Cardiac muscle cell (in vitro differentiated cells and primary cell): Measurements from ENCODE around the gene LILRA5. TPM values are rescaled to one million over a fixed set of nuclear protein-coding genes. Genes with fewer than 3 reads are reported as not detected.

ENCODE experiments used
- DNase-seq, 2 donors: peaks; one replicate each; pipeline versions ENCODE4 v3.0.0 to v3.0.0-alpha.2; 2010 to 2017; ENCODE audit warnings: low read depth in 1 of 2, low spot score in 1 of 2
- H3K27ac ChIP-seq: fragments of 200-600 bp; sonication (generic); 2 replicates; pipeline ENCODE4 v1.5.1; 2016
- H3K27me3 ChIP-seq: fragments of 200-600 bp; sonication (generic); 2 replicates; pipeline ENCODE4 v1.6.0; 2016; ENCODE audit warnings: control low read depth
- H3K36me3 ChIP-seq: fragments of 200-600 bp; sonication (generic); 2 replicates; pipeline ENCODE4 v1.5.1; 2016; ENCODE audit warnings: control low read depth
- H3K4me1 ChIP-seq: fragments of 200-600 bp; sonication (generic); 2 replicates; pipeline ENCODE4 v1.8.1; 2017; ENCODE audit warnings: low read depth, mild to moderate bottlenecking, mixed run types
- H3K4me3 ChIP-seq: fragments of 200-600 bp; sonication (generic); 2 replicates; pipeline ENCODE4 v1.5.1; 2016; ENCODE audit warnings: mild to moderate bottlenecking
- H3K9me3 ChIP-seq: fragments of 200-600 bp; sonication (generic); 2 replicates; pipeline ENCODE4 v1.5.1; 2017; ENCODE audit warnings: low read depth, mild to moderate bottlenecking, control low read depth
- polyA plus RNA-seq: library from polyadenylated mRNA; unstranded; fragments of >200 nt; fragmentation: Nextera tagmentation; extraction: Ambion mirVana; gene quantifications from 2 replicates; pipeline ENCODE4 v1.2.1, GENCODE V29; 2016
- total RNA-seq: library from RNA; depleted of rRNA; stranded (reverse); fragments of >200 nt; gene quantifications from 2 replicates; pipeline ENCODE4 v1.2.3, GENCODE V29; 2016
- TF ChIP-seq, protein P1 (sequence below): IDR thresholded peaks from 2 replicates; pipeline ENCODE4 v1.5.1; 2012; ENCODE audit warnings: low read depth, mild to moderate bottlenecking, low read length

The LILRA5 gene
- total and polyA plus RNA-seq, 2 experiments from 2014 or later, result not detected

DNA sequence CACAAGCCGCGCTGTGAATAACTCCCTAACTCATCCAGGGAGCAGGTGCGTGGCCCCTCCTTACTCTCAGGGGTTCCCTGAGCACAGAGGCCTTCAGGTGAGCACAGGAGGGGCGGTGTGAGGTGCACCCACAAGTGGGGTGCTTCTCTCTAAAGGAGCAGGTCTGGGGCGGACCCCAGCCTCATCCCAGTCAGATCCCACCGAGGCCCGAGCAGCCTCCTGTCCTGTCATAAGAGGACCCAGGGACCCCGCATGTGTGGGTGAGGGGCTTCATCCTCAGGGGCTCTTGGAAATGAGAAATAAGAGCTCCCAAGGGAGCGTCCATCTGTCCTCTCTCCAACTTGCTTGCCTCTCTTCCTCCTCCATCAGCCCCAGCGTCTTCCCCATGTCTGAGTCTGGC, 3.0 kb upstream of the LILRA5 start:
- H3K9me3 ChIP-seq, result no peaks in the 10 kb centered on the region
- no peak overlapping the region for H3K27ac ChIP-seq
- H3K36me3 ChIP-seq, result no peaks in the 10 kb centered on the region
- no peaks in the 10 kb centered on the region for H3K27me3 ChIP-seq
- no peak for DNase-seq
- TF ChIP-seq, protein P1, sequence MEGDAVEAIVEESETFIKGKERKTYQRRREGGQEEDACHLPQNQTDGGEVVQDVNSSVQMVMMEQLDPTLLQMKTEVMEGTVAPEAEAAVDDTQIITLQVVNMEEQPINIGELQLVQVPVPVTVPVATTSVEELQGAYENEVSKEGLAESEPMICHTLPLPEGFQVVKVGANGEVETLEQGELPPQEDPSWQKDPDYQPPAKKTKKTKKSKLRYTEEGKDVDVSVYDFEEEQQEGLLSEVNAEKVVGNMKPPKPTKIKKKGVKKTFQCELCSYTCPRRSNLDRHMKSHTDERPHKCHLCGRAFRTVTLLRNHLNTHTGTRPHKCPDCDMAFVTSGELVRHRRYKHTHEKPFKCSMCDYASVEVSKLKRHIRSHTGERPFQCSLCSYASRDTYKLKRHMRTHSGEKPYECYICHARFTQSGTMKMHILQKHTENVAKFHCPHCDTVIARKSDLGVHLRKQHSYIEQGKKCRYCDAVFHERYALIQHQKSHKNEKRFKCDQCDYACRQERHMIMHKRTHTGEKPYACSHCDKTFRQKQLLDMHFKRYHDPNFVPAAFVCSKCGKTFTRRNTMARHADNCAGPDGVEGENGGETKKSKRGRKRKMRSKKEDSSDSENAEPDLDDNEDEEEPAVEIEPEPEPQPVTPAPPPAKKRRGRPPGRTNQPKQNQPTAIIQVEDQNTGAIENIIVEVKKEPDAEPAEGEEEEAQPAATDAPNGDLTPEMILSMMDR, result no peak
- no peak overlapping the region for H3K4me3 ChIP-seq
- no peaks in the 10 kb centered on the region for H3K4me1 ChIP-seq

DNA sequence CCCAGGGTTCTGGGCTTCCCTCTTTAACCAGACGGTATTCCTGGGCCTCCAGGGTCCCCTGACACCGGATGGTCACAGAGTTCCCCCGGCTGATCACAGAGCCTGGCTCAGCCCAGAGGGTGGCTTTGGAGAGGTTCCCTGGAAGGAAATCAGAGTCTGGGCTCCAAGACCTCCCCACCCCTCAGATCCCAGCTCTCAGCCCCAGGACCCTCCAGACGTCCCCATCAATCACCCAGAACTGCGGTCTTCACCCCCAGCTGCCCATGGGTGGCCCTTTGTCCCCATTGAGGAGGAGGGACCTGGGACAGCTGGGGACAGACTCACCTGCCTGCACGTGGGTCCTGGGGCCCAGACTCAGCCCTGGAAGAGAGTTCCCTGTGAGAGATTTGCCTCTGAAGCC, 955 bp downstream of the LILRA5 start:
- Histone ChIP-seq H3K4me1 (no peaks in the 10 kb centered on the region), H3K36me3 (no peaks in the 10 kb centered on the region), H3K27me3 (no peaks in the 10 kb centered on the region), H3K4me3 (no peak overlapping the region), H3K27ac (no peak overlapping the region), H3K9me3 (no peaks in the 10 kb centered on the region)
- no peak for DNase-seq
- TF ChIP-seq, protein P1, result no peak

DNA sequence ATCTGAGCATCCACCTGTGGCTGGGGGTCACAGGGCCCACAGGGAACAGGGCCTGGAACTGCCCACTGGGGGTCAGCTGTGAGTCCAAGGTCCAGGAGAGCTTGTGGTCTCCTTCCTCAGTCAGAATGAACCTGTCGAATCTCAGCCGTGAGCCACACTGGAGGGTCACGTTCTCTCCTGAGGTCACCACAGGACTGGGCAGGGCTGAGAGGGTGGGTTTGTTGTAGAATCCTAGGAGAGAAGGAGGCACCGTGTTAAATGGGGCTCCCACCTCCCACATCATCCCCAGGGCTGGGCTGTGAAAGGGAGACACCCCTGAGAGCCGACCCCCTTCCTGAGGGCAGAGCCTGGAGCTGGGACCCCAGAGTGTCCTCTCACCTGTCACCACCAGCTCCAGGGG, 1.5 kb downstream of the LILRA5 start:
- TF ChIP-seq, protein P1, result no peak

DNA sequence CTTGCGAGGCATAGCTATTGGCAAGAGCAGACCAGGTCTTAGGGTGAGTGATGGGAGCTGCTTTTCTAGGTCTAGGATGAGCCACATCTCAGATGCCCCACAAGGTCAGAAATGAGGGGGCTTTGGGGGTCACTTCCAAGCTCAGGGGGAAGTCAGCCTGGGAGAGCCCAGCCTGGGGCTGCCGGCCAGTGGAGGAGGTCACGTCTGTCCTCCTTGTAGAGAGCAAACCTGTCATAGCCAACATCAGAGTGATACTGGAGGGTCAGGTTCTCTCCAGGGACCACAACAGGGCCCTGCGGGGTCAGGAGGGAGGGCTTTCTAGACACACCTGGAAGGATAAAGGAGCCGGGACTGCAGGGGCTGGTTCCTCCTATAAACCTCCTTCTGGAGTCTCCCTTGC, 2.4 kb downstream of the LILRA5 start:
- H3K27ac ChIP-seq, result no peak overlapping the region
- DNase-seq, result no peak
- no peaks in the 10 kb centered on the region for H3K9me3 ChIP-seq
- H3K4me1 ChIP-seq, result no peaks in the 10 kb centered on the region
- TF ChIP-seq, protein P1, result no peak
- no peak overlapping the region for H3K4me3 ChIP-seq
- no peaks in the 10 kb centered on the region for H3K36me3 ChIP-seq
- no peaks in the 10 kb centered on the region for H3K27me3 ChIP-seq

More for the DNA sequence above, 1.5 kb downstream of the LILRA5 start:
- no peaks in the 10 kb centered on the region for H3K9me3 ChIP-seq
- no peaks in the 10 kb centered on the region for H3K4me1 ChIP-seq
- H3K4me3 ChIP-seq, result no peak overlapping the region
- no peak overlapping the region for H3K27ac ChIP-seq
- no peaks in the 10 kb centered on the region for H3K36me3 ChIP-seq
- no peaks in the 10 kb centered on the region for H3K27me3 ChIP-seq
- no peak for DNase-seq

DNA sequence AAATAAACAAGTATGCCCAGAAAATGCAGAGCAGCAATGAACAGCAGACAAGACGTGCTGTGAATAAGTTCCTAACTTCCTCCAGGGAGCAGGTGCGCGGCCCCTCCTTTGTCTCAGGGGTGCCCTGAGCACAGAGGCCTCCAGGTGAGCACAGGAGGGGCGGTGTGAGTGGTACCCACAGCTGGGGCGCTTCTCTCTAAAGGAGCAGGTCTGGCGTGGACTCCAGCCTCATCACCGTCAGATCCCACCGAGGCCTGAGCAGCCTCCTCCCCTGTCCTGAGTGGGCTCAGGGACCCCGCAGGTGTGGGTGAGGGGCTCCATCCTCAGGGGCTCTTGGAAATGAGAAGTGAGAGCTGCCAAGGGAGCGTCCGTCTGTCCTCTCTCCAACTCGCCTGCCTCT, 3.2 kb downstream of the LILRA5 start:
- TF ChIP-seq, protein P1, result no peak

More for the DNA sequence above, 3.2 kb downstream of the LILRA5 start:
- no peaks in the 10 kb centered on the region for H3K4me1 ChIP-seq
- no peaks in the 10 kb centered on the region for H3K27me3 ChIP-seq
- H3K27ac ChIP-seq, result no peak overlapping the region
- H3K36me3 ChIP-seq, result no peaks in the 10 kb centered on the region
- no peak for DNase-seq
- no peak overlapping the region for H3K4me3 ChIP-seq
- H3K9me3 ChIP-seq, result no peaks in the 10 kb centered on the region
